Activated CD4-positive, CD25-positive, alpha-beta regulatory T cell treated with anti-CD3 and anti-CD28 coated beads, Interleukin-2, amount 50 U/mL, for 16 hours (primary cell): ENCODE data around the gene POMC.
A peak's percentile ranks its signal among the peaks of the same experiment; 100 is the strongest.
"Not testable (repeated sequence)": the region's sequence is repeated elsewhere in the genome, so short reads cannot be mapped to it uniquely, and the experiment has no call there.

Source experiments
- DNase-seq: peaks from one replicate; pipeline ENCODE4 v3.0.0-alpha.2; 2020; ENCODE audit warnings: low read depth, low spot score

POMC gene

DNA sequence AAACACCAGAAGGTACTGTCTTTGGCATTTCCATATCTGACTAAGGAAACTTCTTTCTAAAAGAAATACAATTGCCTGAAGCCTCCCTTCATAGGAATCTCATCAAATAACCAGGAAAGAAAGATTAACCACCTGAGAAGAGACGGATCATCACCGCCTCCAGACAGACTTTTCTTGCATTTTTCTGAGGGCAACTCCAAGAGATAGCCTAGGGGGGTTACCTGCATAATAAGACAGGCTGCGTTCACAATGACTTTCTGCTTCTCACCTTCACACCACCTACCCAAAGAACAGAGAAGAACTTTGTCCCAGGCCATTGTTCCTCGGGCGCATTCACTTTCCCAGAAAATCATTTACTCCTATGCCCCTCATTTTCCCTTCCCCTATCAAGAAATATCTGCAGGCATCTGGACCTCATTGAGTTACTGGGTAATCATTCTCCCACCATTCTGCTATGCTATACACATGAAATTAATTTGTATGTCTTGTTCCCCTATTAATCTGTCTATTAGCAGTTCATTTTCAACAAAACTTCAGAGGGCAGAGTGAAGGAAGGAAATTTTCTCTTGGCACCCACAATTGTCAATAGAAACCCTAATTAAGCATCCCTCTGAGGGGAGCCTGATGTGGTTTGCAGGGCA lies 8.3 kb upstream of the POMC start:
- no peak for DNase-seq

DNA sequence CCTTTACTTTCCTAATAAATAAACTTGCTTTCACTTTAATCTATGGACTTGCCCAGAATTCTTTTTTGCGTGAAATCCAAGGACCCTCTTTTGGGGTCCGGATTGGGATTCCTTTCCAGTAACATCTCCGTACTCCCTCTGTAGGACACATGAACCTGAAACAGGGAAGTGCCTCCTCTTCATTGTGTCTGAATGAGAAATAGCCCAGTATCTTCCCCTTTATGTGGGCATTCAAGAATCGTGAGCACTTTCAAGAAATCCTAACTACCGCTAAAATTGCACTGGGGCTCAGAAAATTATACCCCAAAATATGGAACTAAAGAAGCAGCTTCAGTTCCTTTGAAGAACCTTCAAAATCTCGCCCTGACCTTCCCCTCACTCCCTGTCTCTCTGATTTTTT lies 7.8 kb upstream of the POMC start:
- DNase-seq = no peak

DNA sequence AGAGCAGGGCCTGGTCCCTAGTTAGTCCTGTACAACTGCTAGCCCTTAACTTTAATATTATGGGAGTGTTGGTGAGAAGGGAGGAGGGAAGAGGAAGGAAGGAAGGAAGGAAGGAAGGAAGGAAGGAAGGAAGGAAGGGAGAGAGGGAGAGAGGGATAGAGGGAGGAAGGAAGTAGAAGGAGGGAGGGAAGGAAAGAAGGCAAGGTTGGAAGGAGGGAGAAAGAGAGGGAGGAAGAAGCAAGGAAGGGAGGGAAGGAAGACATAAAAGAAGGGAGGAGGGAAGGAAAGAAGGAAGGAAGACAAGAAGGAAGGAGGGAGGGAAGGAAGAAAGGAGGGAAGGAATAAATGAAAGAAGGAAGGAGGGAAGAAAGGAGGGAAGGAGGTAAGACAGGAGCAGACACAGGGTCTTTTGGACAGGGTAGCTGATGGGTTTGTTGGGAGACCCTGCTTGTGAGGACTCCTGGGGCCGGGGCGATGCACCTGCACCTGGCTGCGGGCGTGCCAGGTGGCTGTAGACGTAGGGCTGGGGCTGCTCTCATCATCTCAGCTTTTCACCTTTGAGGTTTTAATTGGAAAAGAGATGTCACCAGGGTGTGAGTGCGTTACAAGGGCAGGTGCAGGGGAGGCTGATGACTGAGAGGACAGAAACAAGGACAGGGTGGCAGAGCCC lies 5.9 kb upstream of the POMC start:
- no peak for DNase-seq

DNA sequence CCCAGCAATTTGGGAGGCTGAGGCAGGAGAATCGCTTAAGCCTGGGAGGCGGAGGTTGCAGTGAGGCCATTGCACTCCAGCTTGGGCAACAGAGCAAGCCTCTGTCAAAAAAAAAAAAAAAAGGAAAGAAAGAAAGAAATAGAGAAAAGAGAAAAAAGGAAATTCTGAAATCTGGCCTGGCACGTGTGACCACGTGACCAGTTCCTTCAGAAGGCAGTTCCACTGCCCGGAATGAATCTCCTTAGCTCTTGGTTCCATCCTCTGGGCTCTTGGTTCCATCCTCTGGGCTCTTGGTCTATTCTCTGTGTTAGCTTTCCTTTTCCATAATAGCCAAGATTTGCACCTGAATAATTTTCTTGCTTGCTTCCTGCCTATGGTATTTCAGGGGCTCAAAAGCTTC lies 5.3 kb upstream of the POMC start:
- DNase-seq = no peak

DNA sequence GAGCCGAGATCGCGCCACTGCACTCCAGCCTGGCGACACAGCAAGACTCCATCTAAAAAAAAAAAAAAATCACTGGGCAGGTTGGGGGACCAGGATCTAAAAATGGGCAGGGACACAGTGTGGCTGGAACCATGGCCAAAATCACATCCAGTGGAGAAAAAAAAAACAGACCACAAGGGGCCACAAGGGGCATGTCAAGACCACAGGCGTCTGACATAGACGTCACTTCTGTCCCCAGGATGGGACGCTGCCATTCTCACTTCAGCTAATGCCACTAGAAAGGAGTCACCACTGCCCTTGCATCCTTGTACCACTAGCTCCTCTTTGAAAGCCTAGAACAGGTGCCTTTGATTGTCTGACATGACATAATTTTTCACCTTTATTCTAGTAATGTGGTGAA lies 2.5 kb upstream of the POMC start:
- no peak for DNase-seq

DNA sequence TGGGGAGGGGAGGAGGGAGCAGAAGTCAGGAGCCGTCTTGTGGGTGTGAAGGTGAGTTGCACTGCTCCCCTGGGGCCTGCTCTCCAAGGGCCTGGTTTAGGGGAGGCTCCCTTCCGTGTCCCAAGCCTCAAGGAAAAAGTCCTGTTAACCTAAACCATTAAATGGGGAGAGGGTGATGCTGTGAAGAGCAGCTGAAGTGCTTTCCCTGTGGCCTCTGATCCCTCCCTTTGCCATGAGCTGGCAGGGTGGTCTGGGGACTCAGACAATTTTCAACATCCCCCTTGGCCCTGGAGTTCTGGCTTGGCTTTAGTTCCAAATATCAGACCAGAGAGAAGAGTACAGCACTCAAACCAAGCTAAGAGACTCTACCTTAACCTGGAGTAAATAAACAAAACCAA lies 692 bp upstream of the POMC start:
- DNase-seq = no peak

DNA sequence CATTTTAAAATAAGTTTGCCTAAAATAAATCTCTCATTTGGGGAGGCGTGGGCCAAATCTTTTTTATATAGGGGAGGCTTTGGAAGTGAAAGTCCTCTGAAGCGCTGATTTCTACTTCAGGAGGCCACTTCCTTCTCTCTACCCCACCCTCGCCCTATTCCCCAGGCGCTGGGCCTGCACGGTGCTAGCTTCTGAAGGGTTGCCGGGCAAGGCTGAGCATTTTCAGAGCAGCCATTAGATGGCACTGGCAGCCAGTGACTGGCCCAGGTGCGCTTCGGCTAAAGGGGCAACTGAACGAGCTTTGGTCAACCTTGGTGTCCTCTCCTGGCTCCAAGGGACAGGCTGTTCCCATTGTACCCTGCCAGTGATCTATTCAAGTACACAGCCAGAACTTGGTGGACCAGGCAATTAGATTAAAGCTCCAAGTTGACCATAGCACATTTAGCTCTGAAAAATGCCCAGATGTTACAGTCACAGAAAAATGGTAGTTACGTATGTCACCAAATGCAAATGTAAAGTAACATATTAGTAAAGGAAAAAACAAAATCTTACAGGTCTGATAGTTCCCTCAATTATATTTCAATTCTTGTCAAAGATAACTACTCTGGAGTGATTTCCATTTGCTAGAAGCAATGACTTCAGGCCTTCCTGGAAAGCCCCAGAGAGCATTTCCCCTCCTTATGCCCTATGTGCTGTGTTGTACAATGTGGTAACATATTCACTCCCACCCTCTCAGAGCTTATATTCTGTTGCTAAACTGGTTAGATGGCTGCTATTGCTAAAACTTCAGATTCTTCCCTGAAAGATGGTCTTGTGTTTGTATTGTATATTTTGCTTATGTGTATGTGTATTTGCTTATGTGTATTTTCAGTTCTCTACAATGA lies 2.1 kb downstream of the POMC start:
- no peak for DNase-seq

DNA sequence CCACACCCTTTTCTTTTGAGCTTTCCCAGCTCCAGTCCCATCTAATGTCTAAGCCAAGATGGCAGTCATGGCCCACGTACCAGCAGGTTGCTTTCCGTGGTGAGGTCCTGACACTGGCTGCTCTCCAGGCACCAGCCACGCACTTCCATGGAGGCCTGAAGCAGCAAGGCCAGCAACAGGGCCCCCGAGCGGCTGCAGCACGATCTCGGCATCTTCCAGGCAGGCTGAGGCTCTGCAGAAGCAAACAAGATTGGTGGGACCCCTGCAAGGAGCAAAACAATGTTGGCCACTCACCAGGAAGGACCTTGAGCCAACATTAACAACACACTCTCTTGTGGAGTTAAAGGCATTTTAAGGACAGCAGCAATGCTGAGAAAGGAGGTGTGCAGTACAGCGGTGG lies 3.8 kb downstream of the POMC start:
- no peak for DNase-seq

DNA sequence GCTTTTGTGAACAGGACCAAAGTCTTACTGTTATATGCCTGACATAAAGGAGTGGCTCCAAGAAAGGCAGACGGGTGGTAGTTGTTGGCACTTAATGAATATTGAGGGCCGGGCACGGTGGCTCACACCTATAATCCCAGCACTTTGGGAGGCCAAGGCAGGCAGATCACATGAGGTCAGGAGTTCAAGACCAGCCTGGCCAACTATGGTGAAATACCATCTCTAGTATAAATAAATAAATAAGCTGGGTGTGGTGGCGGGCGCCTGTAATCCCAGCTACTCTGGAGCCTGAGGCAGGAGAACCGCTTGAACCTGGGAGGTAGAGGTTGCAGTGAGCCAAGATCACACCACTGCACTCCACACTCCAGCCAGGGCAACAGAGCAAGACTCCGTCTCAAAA lies 6.3 kb downstream of the POMC start:
- not testable (repeated sequence) for DNase-seq

DNA sequence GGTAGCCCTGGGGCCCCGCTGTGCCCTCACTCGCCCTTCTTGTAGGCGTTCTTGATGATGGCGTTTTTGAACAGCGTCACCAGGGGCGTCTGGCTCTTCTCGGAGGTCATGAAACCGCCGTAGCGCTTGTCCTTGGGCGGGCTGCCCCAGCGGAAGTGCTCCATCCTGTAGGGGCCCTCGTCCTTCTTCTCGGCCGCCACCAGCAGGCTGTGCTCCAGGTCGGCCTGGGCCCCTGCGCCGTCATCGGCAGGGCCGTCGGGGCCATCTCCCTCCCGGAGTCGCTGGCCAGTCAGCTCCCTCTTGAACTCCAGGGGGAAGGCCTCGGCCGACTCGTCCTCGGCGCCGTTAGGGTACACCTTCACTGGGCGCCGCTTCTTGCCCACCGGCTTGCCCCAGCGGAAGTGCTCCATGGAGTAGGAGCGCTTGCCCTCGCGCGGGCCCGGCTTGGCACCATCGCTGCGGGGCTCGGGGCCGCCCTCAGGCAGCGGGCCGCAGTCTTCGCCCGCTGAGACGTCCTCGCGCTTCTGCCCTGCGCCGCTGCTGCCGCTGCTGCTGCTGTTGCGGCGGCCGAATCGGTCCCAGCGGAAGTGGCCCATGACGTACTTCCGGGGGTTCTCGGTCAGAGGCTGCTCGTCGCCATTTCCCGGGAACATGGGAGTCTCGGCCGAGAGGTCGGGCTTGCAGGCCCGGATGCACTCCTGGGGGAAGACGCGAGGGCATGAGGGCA lies 7.2 kb downstream of the POMC start:
- peak; percentile 39 for DNase-seq

DNA sequence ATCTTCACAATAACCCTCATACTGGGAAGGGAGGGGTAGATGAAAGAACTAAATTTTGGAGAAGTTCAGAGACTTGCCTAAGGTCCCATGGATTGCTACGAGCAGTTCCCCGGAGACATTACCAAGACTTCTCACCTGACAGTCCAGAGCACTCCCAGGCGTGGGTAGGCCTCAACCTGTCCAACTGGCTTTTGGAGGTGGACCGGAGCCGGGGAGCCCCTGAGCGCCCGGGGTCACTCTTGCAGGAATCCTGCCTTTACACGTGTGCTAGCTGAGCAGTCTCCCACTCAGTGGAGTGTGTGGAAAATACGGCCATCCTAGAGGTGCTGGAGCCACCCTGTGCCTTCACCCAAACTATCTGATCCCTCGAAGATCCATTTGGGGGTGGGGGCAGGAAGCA lies 8.0 kb downstream of the POMC start:
- no peak for DNase-seq

DNA sequence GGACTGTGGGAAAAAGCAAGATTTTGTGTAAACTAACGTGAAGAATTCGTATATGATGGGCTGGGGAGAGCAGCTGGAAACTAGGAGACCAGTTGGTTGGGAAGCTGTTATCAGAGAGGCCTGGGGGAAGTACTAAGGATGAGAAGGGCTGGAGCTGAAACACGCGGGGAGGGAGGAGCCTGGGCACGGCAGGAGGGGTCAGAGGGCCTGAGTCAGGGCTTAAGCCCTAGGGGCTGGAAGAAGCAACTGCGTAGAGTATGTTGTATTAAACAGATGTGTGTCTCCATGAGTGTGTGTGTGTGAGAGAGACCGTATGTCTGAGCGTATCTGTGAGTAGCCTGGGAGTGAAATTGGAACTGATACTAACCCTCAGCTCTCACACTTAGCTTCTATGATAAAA lies 8.4 kb downstream of the POMC start:
- DNase-seq = no peak

DNA sequence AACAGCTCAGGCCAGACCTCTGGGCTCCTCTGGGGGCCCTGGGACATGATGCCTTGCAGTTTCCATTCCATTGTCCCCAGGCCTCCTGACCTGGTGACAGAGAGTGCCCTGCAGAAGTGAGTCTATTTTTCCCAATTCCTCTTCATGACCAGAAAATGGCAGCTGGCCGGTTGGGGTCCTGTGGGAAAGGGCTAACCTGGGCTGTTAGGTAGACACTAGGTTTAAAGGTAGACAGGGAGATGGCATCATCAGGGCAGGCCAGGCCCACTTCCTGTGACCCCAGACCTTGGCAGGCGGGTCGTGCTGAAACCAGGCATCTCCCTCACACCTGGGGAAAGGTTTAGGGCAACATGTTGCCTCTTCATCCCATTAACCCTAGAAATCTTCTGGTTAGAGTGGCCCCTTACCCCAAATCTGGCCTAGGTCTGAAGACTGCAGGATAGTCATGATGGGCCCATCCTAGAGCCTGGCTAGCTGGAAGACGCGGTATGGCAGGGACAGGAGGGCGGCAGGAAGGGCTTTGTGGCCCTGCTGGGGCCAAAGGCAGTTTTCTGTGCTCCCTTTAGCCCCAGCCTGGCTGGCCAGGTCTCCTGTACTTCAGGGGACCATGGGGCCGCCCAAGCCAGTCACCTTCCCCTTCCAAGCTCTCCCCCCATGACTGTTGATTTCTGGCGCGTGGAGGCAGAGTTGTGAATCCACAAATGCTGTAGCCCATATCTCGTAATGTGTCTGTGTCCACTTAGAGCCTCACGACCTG lies 10.1 kb downstream of the POMC start:
- DNase-seq = no peak

DNA sequence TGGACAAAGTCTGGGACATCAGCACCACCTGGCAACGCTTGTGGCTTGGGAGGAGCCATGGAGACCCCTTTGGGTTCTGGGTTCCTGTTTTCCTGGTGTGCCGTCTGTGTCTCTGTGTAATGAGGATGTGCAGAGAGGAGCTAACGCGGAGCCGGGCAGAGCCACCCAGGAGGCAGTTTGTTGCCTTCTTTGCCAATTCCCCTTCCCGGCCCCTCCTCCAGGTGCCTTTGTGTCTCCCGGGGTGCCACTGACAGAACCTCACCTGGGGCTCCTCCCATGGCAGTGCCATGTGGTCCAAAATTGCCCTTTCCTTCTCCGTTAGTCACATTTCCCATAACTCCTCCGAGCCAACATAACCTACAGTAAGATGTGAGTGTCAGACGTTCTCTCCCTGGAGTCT lies 13.0 kb downstream of the POMC start:
- DNase-seq = no peak

DNA sequence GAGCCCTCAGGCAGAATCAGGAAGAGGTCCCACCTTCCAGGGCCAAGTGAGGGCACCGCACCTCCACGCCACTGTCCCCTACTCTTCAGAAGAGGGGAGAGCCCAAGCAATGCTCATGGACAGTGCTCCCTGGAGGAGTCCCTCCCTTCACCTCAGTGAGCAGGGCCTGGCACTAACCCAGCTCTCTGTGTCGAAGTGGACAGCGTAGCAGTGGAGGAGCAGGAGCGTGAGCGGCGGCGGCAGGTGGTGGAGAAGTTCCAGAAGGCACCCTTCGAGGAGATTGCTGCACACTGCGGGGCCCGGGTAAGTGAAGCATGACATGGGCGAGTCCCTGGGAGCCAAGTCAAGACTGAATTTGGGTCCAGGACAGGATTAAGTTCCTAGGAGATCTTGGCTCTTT lies 16.7 kb downstream of the POMC start:
- DNase-seq = no peak

DNA sequence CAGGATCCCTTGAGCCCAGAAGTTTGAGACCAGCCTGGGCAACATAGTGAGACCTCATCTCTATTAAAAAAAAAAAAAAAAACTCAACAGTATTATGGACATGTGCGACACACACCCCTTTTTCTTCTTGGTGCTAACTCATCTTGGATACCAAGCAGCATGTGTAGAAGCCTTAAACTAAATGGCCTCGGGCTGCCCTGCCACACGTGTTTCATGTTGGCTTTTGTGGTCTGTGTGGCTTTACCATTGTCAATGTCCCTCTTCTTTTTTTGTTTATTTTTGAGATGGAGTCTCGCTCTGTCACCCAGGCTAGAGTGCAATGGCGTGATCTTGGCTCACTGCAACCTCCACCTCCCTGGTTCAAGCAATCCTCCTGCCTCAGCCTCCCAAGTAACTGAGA lies 17.4 kb downstream of the POMC start:
- not testable (repeated sequence) for DNase-seq

DNA sequence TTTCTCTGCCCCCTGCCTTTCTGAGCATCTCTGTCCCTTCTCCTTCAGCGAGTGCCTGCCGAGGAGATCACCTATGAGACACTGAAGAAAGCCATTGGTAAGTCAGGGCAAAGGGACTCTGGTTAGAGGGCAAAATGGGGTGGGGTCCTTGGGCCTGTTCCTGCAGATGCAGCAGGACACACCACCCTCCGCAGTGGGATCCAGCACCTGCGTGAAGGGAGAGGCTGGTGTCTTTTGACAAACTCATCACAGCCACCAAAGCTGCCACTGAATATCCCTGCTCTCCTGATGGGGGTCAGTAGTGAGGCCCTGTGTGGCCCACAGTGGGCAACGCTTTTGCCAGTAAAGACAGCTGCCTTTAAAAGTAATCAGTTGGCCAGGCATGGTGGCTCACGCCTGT lies 18.7 kb downstream of the POMC start:
- no peak for DNase-seq

DNA sequence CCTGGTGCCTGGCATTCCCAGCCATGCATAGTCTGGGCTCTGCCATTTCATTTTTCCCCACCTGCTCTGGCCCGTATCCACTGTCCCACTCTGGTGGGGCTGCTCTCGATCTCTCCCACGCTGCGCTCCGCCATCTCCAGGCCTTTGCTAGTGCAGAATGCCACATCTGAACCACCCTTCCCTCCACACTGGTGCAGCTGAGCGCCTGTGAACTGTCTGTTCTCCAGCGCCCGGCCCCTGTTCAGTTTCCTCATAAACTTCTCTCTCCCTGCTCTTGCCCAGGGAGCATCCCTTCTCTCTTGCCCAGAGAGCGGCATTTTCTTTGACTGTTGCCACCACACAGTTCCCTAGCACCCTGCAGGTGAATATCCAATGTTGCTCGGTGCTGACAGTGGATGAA lies 21.5 kb downstream of the POMC start:
- DNase-seq = no peak

DNA sequence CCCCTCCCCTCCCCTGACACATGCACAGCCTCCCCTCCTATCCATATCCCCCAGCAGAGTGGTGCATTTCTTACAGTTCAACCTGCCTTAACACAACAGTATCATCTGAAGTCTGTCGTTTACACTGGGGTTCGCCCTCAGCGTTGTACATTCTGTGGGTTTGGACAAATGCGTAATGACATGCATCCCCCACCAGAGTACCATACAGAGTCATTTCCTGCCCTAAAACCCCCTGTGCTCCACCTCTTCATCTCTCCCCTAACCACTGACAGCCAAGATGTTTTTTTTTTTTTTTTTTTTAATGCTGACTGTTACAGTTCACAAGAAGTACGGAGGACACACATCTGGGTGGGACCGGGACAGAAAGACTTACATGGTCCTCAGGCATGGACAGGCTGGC lies 22.6 kb downstream of the POMC start:
- no peak for DNase-seq

DNA sequence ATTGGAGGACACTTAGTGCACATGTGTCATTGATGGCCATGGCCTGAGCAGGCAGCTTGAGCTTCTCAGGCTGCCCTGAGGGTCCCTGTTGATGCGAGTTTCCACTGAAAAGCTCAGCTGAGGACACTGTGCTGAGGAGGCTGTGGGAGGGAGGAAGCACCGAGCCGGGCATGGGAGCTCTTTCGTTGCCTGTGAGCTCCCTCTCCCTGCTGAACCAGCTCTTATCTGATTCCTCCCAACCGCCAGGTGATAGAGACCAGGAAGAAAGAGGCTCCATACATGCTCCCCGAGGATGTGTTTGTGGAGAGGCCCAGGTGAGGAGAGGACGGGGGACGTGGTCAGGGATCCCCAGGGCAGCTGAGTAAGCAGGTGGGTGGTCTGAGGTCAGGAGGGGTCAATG lies 27.3 kb downstream of the POMC start:
- DNase-seq = no peak

DNA sequence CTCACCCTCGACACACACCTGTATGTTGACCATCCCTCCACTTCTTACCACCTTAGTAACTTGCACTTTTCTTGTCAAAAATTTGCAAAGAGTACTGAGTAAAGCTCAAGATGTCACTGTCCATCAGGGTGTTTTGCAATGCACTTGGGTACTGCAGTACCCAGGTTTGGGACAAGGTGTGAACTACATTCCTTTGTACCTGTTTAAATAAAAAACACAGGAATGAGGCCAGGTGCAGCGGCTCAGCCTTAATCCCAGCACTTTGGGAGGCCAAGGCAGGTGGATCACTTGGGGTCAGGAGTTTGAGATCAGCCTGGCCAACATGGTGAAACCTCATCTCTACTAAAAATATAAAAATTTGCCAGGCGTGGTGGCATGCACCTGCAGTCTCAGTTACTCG lies 27.8 kb downstream of the POMC start:
- DNase-seq = not testable (repeated sequence)
